HG02642 (cell line): ENCODE data around the gene PITHD1.
"Not testable (repeated sequence)": the region's sequence is repeated elsewhere in the genome, so short reads cannot be mapped to it uniquely, and the experiment has no call there.

ENCODE experiments used
- ATAC-seq: cut with Tn5 transposase; IDR thresholded peaks from one replicate; pipeline ENCODE4 v1.9.1; 2021; ENCODE audit warnings: mild to moderate bottlenecking; ENCODE audit not compliant: unreplicated experiment, poor library complexity

Gene PITHD1

GRCh38 chr1:23772049-23772853 lies 6.0 kb upstream of the PITHD1 start:
- ATAC-seq = peak; percentile 76

- no peak for ATAC-seq
Measured at GRCh38 chr1:23772854-23773242, 5.4 kb upstream of the PITHD1 start.

DNA sequence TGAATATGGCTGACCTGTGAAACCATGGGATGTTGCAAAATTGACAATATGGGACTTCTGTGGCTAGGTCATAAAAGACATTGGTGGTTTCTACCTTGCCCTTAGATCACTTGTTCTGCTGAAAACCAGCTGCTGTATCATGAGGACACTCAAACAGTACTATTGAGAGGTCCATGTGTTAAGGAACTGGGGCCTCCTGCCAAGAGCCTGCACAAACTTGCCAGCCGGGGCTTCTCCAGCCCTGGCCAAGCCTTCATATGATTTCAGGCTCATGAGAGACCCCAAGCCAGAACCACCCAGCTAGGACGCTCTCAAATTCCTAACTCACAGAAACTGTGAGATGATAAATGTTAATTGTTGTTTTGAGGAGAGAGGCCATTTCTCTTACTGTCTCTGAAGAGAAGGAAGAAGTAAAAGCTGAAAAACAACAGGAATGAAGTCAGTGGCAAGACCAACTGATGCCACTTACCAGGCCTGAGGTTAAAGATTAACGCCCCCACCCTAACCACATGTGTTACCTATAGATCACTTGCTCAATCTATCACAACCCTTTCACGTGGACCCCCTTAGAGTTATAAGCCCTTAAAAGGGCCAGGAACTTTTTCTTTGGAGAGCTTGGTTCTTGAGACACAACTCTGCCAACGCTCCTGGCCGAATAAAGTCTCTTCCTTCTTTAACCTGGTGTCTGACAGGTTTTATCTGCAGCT lies 3.9 kb upstream of the PITHD1 start:
- no peak for ATAC-seq

DNA sequence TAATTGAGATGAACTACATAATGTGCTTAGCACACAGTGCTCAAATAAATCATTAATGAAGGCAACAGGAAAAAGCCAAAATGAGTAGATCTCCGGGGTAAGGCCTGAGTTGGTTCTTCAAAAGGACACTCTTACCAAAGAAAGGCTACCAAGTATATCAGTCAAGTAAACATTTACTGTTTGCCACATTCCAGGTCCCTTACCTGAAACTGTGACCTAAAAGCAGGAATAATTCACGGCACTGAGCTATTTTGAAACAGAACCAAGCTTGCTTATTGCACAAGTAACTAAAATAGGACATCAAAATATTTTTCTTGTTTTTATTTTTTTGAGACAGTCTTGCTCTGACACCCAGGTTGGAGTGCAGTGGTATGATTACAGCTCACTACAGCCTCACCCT lies 2.0 kb upstream of the PITHD1 start:
- no peak for ATAC-seq

- ATAC-seq = no peak
Measured at GRCh38 chr1:23779826-23780371, 1.7 kb downstream of the PITHD1 start.

DNA sequence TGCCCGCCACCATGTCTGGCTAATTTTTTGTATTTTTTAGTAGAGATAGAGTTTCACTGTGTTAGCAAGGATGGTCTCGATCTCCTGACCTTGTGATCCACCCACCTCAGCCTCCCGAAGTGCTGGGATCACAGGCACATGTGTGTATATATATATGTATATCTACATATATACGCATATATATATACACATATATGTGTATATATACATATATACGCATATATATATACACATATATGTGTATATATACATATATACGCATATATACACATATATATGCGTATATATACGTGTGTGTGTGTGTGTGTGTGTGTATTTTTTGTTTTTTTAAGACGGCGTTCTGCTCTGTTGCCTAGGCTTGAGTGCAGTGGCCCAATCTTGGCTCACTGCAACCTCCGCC lies 4.9 kb downstream of the PITHD1 start:
- not testable (repeated sequence) for ATAC-seq

DNA sequence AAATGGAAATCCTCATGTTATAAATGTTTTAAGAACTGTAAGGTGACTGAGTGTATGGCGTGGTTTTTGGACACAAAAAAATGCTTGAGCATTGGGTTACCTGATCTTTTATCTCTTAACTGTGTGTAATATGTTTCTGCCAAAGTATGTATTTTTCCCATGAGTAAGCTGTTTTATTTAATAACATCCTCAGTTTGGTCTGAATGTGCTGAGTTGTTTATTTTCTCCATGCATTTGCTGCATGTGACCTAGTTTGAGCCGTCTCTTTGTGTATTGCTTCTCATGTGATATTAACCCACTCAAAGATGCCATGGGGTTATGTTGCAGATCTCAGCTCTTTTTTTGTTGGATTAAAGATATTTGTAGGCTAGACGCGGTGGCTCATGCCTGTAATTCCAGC lies 6.6 kb downstream of the PITHD1 start:
- no peak for ATAC-seq

- no peak for ATAC-seq
Measured at GRCh38 chr1:23787701-23788100, 9.5 kb downstream of the PITHD1 start.

- no peak for ATAC-seq
Measured at GRCh38 chr1:23788695-23789094, 10.5 kb downstream of the PITHD1 start.

- peak; percentile 78 for ATAC-seq
Measured at GRCh38 chr1:23790696-23791515, 12.7 kb downstream of the PITHD1 start, which contains the start of gene LYPLA2. TSS of gene LYPLA2 (plus strand) at chr1:23791145. CDS start at chr1:23792683, 1,538 bp downstream.

DNA sequence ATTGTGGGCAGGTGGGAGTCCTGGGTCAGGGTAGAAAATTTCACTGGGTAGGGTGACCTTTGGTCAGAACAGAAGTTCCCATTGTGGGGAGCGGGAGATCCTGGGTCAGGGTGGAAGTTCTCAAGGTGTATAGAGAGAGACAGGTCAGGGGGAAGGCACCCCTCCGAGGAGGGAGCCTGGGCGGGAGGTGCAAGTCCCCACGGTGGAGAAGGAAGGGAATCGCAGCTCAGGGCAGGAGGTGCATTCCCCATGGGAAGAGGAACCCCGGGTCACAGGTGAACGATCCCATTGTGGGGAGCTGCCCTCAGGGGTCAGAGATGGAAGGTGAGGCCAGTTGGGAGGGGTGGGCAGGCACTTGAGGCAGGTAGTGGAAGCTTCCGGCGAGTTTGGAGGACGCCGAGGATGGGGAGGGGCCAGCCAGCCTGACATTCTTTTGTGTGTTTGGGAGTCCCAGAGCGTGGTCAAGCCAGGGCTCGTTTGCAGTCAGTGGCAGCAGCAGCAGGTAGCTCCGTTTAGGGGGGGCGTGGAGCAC lies 13.4 kb downstream of the PITHD1 start:
- peak; percentile 3 for ATAC-seq

DNA sequence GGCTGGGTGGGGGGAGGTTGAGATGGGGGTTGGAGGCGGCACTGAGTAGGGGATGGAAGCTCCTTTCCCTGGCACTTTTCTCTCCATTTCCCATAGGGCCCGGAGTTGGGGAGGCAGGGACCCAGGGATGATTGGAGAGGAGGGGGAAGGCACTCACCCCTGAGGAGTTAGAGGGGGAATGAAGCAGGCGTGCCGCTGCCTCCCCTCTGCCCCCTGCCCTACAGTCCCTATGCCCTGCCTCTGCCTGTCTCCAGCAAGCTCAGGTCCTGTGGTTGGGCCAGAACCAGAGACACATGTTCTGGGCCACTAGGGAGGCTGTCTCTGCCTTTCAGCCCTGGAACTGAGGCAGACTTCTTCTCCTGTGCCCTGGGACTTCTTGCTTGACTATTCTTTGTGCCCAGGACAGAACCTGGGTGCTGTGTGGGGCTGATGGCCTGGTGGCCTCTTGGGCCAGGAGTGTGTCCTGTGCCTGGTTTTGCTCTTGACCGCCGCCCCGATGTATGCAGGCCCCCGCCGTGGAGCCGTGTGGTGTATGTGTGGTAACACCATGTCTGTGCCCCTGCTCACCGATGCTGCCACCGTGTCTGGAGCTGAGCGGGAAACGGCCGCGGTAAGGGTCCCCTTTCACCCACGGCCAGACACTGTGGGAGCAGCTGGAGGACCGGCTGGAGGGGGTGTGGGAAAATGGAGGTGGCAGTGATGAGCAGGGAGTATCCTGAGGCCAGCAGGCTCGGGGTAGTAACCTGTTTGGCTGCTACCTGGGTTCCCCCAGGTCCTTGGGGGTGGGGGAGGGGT lies 14.1 kb downstream of the PITHD1 start:
- ATAC-seq = no peak

DNA sequence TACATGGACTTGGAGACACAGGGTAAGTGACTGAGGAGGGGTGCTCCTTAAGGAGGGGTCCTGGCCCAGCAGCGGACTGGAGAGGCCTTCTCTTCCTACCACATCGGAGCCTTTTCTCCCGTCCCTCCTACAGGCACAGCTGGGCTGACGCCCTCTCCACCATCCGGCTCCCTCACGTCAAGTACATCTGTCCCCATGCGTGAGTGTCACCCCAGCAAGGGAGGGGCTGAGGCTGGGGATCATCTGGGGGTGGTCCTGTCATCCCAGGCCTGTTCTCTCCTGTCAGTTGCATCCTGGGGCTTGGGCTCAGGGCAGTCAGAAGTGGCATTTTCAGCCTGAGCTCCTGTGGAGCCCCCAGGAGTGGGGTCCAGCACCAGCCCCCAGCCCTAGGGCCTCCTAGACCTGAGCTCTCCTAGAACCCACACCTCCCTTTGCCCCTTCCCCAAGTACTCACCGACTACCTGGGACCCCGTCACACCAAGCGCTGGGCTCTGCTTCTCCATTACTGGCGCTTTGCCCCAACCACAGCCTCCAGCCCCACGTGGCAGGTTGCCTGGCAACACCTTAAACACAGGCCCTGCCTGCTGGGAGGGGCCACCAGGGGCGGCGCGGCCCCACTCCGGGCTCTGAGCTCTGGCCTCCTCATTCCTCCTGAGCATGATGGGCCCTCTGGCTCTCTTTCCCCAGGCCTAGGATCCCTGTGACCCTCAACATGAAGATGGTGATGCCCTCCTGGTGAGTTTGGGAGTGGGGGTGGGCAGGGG lies 15.0 kb downstream of the PITHD1 start:
- no peak for ATAC-seq

GRCh38 chr1:23793861-23794731 lies 15.9 kb downstream of the PITHD1 start:
- no peak for ATAC-seq

- not testable (repeated sequence) for ATAC-seq
Measured at GRCh38 chr1:23794732-23795182, 16.5 kb downstream of the PITHD1 start.

DNA sequence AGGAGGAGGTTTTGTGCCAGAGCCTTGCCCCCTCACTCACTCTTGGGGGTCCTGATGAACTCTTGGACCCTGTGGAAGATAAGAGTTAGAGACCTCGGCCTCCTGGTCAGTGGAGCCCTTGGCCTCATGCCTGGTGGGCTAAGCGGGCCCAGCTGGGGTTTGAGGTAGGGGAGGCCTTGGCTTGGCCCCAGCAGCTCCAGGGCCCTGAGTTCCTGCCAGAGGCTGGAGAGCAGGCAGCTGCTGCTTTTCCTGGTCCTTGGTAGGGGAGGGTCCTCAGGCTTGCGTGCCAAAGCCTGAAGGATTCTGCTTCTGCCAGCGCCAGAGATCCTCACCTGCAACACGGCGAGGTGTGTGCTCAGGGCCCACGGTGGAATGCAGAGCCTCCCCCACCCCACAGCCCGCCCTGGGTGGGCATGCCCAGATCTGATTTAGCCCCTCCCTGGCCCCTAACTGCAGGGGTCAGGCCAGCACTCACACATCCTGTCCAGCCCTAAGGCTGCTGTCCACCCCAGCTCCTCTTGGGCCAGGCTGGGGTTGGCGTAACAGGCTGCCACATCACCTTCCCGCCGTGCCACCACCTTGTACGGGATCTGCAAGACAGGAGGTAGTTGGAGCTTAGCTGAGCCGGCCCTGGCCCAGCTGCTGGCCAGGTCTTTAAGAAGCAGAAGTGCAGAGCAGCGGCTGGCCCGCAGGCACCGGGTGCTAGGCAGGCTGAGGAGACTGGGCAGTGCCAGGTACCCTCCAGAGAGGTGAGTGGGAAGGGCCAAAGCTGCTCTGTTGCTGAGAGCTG lies 17.7 kb downstream of the PITHD1 start:
- no peak for ATAC-seq
